RCC 7860 (cell line): ENCODE data around the gene C17orf75.

Experiments
- DNase-seq: peaks from one replicate; pipeline ENCODE4 v3.0.0-alpha.2; 2015; ENCODE audit warnings: low spot score
- FAIRE-seq: peaks from 2 replicates; lab custom pipeline; 2012; peaks lifted over from hg19 to GRCh38; lab: Jason Lieb, UNC

Gene C17orf75

GRCh38 chr17:32307658-32308057 is 34.3 kb downstream of the C17orf75 start:
- no peak for DNase-seq
- FAIRE-seq: no peak

DNA sequence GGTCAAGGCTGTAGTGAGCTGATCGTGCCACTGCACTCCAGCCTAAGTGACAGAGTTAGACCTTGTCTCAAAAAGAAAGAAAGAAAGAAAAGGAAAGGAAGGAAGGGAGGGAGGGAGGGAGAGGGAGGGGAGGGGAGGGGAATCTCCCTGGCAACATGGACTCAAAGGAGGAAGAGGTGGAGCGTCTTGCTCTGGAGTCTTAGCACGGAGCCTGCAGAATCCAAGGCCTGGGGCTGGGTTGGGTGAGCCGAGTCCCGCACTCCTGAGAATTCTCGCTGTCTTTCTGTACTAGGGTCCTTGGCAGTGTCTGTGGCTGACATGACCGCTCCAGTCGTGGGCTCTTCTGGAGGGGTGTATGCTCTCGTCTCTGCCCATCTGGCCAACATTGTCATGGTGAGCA is 36.9 kb downstream of the C17orf75 start:
- FAIRE-seq (no peak), DNase-seq (no peak)

- DNase-seq (no peak), FAIRE-seq (no peak)
Observed at GRCh38 chr17:32303781-32304288, 38.1 kb downstream of the C17orf75 start.

- no peak for FAIRE-seq
- no peak for DNase-seq
Observed at GRCh38 chr17:32302860-32303649, 38.9 kb downstream of the C17orf75 start.

DNA sequence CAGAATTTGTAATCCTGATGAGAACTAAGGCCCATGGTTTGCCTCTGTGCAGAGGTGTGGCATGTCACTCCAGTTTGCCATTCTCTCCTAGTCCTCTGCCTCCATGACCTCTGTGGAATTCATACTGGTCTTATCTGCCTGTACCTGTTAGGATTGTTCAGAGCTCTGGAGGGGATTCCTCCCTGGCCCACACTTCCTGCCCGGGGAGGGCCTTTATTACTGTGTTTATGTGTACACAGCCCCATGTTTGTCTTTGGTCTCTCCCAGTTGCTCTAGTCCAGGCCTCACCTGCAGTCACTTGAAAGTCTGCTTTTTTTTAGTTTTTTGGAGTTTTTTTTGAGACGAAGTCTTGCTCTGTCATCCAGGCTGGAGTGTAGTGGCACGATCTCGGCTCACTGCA is 39.9 kb downstream of the C17orf75 start:
- DNase-seq (no peak), FAIRE-seq (no peak)

GRCh38 chr17:32299580-32300164 is 42.3 kb downstream of the C17orf75 start:
- FAIRE-seq (no peak), DNase-seq (no peak)

- FAIRE-seq: no peak
- DNase-seq: no peak
Observed at GRCh38 chr17:32298721-32299579, 43.0 kb downstream of the C17orf75 start.

- FAIRE-seq: no peak
- DNase-seq: no peak
Observed at GRCh38 chr17:32298298-32298697, 43.7 kb downstream of the C17orf75 start.

- no peak for FAIRE-seq
- DNase-seq: no peak
Observed at GRCh38 chr17:32297860-32298259, 44.1 kb downstream of the C17orf75 start.

GRCh38 chr17:32297424-32297823 is 44.5 kb downstream of the C17orf75 start:
- DNase-seq (no peak), FAIRE-seq (no peak)

DNA sequence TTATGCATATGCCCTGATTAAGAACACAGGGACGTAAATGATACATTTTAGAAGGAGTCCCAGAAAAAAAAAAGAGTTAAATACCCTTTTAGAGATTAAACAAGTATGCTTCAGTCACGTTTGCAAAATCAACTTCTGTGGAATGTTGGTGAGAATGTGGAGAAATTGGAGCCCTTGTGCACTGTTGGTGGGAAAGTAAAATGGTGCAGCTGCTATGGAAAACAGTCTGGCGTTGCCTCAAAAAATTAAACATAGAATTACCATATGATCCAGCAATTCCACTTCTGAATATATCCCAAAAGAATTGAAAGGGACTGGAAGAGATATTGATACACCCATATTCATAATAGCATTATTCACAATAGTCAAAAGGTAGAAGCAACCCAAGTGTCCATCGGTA is 49.9 kb downstream of the C17orf75 start:
- DNase-seq (no peak), FAIRE-seq (no peak)

DNA sequence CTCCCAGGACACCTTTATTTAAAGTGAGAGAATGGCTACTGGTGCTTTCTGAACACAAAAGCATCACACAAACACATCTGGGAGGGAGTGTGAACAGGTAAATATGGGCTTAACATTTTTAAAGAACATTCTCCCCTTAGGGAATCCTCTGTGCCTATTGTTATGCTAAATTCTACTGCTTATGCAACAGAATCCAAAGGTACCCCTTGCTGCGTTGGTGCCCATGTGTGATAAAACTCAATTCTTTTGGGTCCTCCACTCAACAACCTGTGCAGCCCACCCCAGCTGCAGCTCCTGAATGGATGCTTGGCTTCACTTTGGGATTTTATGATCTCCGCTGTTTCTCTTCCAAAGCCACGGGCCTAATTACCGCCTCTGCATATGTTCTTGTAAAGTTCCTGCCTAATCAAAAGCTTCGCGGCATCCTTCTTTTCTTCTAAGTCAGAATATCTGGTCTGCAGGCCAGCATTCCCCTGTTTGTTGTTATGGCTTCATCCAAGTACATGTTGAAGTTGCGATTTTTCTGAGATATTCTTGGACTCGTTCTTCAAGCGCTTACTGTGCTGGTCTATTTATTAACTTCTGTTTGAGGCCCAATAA is 52.4 kb downstream of the C17orf75 start:
- DNase-seq (no peak), FAIRE-seq (no peak)

DNA sequence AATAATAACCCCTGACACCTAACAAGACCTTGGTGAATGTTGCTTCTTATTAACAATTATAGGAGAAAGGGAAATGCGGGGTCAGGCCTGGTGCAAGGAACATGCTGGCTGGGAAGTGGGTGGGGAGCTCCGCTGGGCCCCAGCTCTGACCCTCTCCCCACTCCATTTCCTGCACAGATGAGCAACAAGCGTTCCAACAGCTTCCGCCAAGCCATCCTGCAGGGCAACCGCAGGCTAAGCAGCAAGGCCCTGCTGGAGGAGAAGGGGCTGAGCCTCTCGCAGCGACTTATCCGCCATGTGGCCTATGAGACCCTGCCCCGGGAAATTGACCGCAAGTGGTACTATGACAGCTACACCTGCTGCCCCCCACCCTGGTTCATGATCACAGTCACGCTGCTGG is 53.4 kb downstream of the C17orf75 start:
- FAIRE-seq (no peak), DNase-seq (no peak)

GRCh38 chr17:32287804-32288511 is 54.0 kb downstream of the C17orf75 start:
- no peak for DNase-seq
- no peak for FAIRE-seq

GRCh38 chr17:32286518-32286900 is 55.5 kb downstream of the C17orf75 start:
- DNase-seq (peak; percentile 11), FAIRE-seq (no peak)

- FAIRE-seq (peak; percentile 51), DNase-seq (peak; percentile 48)
Observed at GRCh38 chr17:32285746-32286517, 56.0 kb downstream of the C17orf75 start.

DNA sequence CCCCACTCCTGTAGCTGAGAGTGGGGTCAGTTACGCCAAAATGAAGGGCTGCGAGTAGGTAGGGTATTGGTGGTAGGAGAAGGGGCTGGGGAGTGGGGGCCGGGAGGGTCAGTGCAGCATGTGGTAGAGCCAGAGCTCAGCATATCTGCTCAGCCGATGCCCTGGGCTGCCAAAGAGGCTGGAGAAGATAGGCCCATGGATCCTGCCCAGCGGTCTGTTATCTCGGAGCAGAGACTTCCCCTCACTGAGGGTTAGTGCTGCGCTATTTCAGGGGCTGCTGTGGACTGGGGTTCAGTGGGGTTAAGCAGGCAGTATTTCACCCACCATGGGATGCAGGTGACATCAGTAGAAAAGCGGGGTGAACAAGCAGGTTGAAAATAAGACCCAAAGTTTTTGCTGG is 56.7 kb downstream of the C17orf75 start:
- FAIRE-seq: no peak
- no peak for DNase-seq

GRCh38 chr17:32283745-32284201 is 58.2 kb downstream of the C17orf75 start:
- DNase-seq (peak; percentile 14), FAIRE-seq (no peak)

DNA sequence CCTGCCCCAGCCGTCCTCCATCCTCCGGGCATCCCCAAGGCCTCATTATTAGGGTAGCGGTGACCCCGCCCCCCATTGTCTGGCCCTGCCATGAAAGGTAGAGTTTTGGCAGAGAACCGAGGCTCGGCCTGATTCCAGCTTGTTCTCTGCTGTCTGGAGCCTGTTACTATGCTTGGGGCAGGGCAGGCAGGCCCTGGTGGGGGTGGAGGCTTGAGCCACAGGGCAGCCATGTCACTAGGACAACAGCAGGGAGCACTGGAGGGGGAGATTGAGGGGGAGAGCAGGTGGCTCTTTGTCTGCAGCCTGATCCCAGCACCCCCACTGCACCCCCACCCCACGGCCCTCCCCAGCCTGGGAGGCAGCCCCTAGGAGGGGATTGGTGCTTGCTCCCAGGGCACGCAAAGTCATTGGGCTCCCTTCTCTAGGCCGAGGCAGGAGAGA is 60.9 kb downstream of the C17orf75 start:
- DNase-seq (no peak), FAIRE-seq (no peak)
